ENCODE results near the gene DYDC1. TPM values are rescaled to one million over a fixed set of nuclear protein-coding genes. Genes with fewer than 3 reads are reported as not detected.
"Not testable (repeated sequence)": the region's sequence is repeated elsewhere in the genome, so short reads cannot be mapped to it uniquely, and the experiment has no call there.

The DYDC1 gene
- total RNA-seq, 1 experiment from 2014 or later = not detected

DNA sequence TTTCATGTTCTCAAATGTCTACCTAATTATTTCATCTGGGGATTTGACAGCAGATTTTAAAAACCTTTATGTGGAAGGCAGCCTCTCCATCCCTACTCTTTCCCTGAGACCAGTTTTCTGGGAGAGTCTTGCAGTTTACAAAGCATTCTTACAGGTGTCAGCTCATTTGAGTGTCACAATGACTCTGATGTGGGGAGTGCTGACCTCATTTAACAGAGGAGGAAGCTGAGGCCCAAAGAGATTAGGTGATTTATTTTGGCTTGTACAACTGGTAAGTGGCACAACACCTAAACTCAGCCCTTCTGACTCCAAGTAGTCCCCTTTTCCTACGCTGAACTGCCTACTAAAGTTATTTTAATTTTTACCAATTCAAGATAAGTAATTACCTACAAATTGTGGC is 33.8 kb downstream of the DYDC1 start:
- Histone ChIP-seq H3K4me1 (replicated peaks) (0 out of 2 replicates have a peak, but pooled peaks cover 6% of the 10 kb centered on the region), H3K4me3 (no peak overlapping the region), H3K36me3 (no peaks in the 10 kb centered on the region), H3K27me3 (replicated peaks) (no peaks in the 10 kb centered on the region), H3K27ac (no peak overlapping the region), H3K9me3 (replicated peaks) (no peaks in the 10 kb centered on the region)
- DNase-seq (ENCODE audit: low read depth in 1 of 2, low spot score in 2 of 2) = no peak

DNA sequence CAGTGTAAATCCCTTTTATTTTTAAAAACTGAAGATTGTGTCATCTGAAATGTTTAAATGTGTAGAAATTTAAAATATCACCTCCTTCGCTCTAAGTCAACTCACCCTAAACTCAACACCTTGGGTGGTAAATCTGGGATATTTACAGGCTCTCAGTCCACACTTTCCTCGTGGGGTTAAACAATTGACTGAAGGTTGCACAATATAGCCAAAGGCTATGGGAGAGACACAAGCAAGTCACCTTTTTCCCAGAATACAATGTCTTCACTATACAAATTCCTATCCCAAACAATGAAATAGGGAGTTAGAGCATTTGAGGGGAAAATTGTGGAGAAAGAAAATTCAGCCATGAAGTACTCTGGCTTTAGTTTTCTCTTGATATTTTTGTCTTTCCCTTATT is 34.4 kb downstream of the DYDC1 start:
- Histone ChIP-seq H3K27me3 (replicated peaks) (no peaks in the 10 kb centered on the region), H3K27ac (no peak overlapping the region), H3K36me3 (no peaks in the 10 kb centered on the region), H3K4me3 (no peak overlapping the region), H3K9me3 (replicated peaks) (no peaks in the 10 kb centered on the region), H3K4me1 (replicated peaks) (0 out of 2 replicates have a peak, but pooled peaks cover 6% of the 10 kb centered on the region)
- DNase-seq (ENCODE audit: low read depth in 1 of 2, low spot score in 2 of 2) = no peak

DNA sequence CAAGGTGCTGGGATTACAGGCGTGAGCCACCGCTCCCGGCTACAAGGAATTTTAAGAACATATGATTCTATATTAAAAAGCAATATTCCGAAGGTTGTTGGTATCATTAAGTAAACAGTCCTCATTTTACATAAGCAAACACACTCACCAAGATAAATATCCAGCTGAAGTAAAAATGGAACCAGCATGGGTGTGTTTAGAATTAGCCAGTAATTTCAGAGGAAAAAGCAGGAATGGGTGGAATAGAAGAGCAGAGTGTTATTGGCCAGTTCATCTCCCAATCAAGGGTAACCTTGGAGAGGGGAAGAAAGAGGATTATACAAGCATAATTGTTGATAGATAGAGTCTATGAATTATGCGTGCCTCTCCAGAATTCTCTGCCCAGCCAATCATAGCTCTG is 35.4 kb downstream of the DYDC1 start:
- Histone ChIP-seq H3K27me3 (replicated peaks) (no peaks in the 10 kb centered on the region), H3K27ac (no peak overlapping the region), H3K9me3 (replicated peaks) (no peaks in the 10 kb centered on the region), H3K4me1 (replicated peaks) (0 out of 2 replicates have a peak, but pooled peaks cover 6% of the 10 kb centered on the region), H3K4me3 (no peak overlapping the region), H3K36me3 (no peaks in the 10 kb centered on the region)
- no peak for DNase-seq (ENCODE audit: low read depth in 1 of 2, low spot score in 2 of 2)

DNA sequence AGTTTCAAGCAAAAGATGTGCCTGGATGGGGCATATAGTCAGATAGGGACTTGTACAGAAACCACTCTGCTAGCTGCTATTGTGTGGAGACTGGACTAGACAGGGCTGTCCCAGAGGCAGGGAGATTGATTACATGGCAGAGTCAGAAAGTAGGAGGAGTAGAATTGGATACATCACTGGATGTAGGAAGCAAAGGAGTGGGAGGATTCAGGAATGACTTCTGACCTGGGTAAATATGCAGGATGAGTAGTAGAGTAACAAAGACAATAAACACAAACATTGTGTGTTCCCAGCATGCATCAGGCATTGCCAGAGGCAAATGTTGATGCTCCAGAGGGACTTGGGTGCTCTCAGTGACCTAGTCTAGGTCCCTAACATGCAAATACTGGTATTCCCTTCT is 36.2 kb downstream of the DYDC1 start:
- H3K27ac ChIP-seq = no peak overlapping the region
- 0 out of 2 replicates have a peak, but pooled peaks cover 6% of the 10 kb centered on the region for H3K4me1 ChIP-seq (replicated peaks)
- H3K9me3 ChIP-seq (replicated peaks) = no peaks in the 10 kb centered on the region
- no peaks in the 10 kb centered on the region for H3K36me3 ChIP-seq
- H3K27me3 ChIP-seq (replicated peaks) = no peaks in the 10 kb centered on the region
- no peak for DNase-seq (ENCODE audit: low read depth in 1 of 2, low spot score in 2 of 2)
- H3K4me3 ChIP-seq = no peak overlapping the region

DNA sequence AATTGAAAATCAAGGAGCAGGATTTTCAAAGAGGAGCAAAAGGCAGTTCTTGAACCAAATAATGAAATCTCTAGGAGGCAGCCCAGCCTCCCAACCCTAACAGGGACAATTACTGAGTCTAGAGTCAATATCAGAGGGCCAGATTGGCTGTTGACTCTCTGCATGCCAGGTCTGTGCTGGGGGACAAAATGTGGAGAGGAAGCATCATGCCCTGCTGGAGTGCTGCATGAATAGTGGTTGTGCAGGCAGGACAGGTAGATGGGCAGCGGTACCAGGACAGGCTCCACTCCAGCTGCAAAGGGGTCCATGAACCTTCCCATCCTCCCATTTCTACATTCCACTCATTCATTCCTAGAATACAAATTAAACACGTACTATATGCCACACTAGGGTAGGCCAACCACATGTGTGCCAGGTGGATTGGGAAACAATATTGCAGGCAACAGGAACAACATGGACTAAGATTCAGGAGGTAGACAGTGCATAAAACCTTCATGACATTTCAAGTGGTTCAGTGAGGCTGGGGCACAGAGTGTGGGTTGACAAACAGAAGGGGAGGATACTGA is 36.7 kb downstream of the DYDC1 start:
- no peaks in the 10 kb centered on the region for H3K9me3 ChIP-seq (replicated peaks)
- 0 out of 2 replicates have a peak, but pooled peaks cover 6% of the 10 kb centered on the region for H3K4me1 ChIP-seq (replicated peaks)
- H3K27me3 ChIP-seq (replicated peaks) = no peaks in the 10 kb centered on the region
- H3K36me3 ChIP-seq = no peaks in the 10 kb centered on the region
- H3K27ac ChIP-seq = no peak overlapping the region
- no peak for DNase-seq (ENCODE audit: low read depth in 1 of 2, low spot score in 2 of 2)
- no peak overlapping the region for H3K4me3 ChIP-seq

DNA sequence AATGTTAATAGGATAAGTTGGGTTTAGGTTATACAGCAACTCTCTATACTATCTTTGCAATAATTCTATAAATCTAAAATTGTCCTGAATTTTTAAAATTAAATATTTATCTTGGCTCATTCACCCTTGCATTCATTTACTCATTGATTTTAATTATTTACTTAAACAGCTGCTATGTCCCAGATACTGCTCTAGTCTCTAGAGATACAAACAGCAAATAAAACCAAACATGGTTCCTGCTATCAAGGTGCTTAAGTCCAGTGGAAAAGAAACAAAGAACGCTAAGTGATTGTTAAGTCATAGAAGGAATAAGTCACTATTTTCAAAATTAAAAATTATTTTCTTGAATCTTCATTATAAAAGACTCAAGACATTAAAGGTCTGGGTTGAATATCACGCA is 37.2 kb downstream of the DYDC1 start:
- Histone ChIP-seq H3K27ac (no peak overlapping the region), H3K4me1 (replicated peaks) (0 out of 2 replicates have a peak, but pooled peaks cover 6% of the 10 kb centered on the region), H3K27me3 (replicated peaks) (no peaks in the 10 kb centered on the region), H3K36me3 (no peaks in the 10 kb centered on the region), H3K4me3 (no peak overlapping the region), H3K9me3 (replicated peaks) (no peaks in the 10 kb centered on the region)
- DNase-seq (ENCODE audit: low read depth in 1 of 2, low spot score in 2 of 2) = no peak

DNA sequence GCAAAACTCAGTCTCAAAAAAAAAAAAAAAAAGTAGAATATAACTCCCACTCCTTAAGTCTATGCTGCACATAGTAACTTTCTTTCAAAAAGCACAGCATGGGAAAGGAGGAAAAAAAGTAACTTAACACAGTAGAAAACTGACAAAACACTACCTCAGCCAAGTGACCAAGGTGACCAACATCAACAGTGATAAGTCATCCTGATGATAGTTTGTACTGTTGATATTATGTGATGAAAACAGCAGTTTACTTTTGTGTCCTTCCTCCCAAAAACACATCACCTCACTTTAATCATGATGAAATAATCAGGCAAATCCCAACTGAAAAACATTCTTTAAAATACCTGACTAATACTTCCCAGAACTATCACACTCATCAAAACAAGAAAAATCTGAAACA is 37.8 kb downstream of the DYDC1 start:
- H3K4me3 ChIP-seq = no peak overlapping the region
- H3K27ac ChIP-seq = no peak overlapping the region
- no peaks in the 10 kb centered on the region for H3K36me3 ChIP-seq
- H3K4me1 ChIP-seq (replicated peaks) = 0 out of 2 replicates have a peak, but pooled peaks cover under 1% of the 10 kb centered on the region
- no peaks in the 10 kb centered on the region for H3K9me3 ChIP-seq (replicated peaks)
- no peaks in the 10 kb centered on the region for H3K27me3 ChIP-seq (replicated peaks)
- no peak for DNase-seq (ENCODE audit: low read depth in 1 of 2, low spot score in 2 of 2)

DNA sequence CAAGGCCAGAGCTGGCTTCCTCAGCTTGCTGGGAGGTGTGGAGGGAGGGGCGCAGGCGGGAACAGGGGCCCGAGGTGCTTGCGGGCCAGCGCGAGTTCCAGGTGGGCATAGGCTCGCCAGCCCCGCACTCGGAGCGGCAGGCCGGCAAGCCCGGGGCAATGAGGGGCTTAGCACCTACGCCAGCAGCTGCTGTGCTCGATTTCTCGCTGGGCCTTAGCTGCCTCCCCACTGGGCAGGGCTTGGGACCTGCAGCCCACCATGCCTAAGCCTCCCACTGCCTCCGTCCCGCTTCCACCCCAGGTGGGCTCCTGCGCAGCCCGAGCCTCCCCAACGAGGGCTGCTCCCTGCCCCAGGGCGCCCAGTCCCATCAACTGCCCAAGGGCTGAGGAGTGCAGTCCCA is 41.2 kb downstream of the DYDC1 start:
- Histone ChIP-seq H3K4me1 (replicated peaks) (no peaks in the 10 kb centered on the region), H3K9me3 (replicated peaks) (no peaks in the 10 kb centered on the region), H3K36me3 (no peaks in the 10 kb centered on the region), H3K4me3 (no peak overlapping the region), H3K27me3 (replicated peaks) (no peaks in the 10 kb centered on the region), H3K27ac (no peak overlapping the region)
- DNase-seq (ENCODE audit: low read depth in 1 of 2, low spot score in 2 of 2) = no peak

DNA sequence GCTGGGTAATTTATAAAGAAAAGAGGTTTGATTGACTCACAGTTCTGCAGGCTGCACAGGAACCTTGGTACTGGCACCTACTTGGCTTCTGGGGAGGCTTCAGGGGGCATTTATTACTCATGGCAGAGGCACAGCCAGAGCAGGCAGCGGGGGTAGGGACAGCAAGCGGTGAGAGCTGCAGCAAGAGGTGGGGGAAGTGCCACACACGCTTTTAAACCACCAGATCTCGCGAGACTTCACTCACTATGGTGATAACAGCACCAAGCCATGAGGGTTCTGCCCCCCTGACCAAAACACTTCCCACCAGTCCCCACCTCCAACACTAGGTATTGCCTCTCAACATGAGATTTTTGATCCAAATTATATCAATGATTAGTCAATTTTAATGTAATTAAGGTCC is 43.0 kb downstream of the DYDC1 start:
- H3K4me3 ChIP-seq = no peak overlapping the region
- H3K4me1 ChIP-seq (replicated peaks) = no peaks in the 10 kb centered on the region
- H3K27ac ChIP-seq = no peak overlapping the region
- no peak for DNase-seq (ENCODE audit: low read depth in 1 of 2, low spot score in 2 of 2)
- H3K9me3 ChIP-seq (replicated peaks) = no peaks in the 10 kb centered on the region
- H3K36me3 ChIP-seq = no peaks in the 10 kb centered on the region
- no peaks in the 10 kb centered on the region for H3K27me3 ChIP-seq (replicated peaks)

DNA sequence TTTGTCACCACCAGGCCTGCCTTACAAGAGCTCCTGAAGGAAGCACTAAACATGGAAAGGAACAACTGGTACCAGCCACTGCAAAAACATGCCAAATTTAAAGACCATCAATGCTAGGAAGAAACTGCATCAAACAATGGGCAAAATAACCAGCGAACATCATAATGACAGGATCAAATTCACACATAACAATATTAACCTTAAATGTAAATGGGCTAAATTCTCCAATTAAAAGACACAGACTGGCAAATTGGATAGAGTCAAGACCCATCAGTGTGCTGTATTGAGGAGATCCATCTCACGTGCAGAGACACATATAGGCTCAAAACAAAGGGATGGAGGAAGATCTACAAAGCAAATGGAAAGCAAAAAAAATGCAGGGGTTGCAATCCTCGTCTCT is 50.6 kb downstream of the DYDC1 start:
- H3K9me3 ChIP-seq (replicated peaks); H3K4me3 ChIP-seq; H3K27ac ChIP-seq; DNase-seq (ENCODE audit: low read depth in 1 of 2, low spot score in 2 of 2); H3K4me1 ChIP-seq (replicated peaks); H3K27me3 ChIP-seq (replicated peaks); H3K36me3 ChIP-seq: not testable (repeated sequence)

DNA sequence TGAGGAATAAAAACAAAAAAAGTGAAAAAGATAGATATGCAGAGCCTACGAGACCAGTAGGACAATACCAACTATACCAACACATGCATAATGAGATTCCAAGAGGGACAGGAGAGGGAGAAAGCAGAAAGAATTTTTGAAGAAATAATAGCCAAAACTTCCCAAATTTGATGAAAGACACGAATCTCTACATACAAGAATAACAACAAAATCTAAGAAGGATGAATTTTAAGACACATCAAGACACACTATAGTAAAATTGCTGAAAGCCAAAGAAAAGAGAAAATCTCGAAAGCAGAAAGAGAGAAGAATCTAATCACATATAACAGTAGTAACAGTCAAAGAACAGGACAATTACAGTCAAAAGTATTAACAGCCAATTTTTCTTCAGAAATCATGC is 59.6 kb downstream of the DYDC1 start:
- no peak for DNase-seq (ENCODE audit: low read depth in 1 of 2, low spot score in 2 of 2)
- no peaks in the 10 kb centered on the region for H3K36me3 ChIP-seq
- no peak overlapping the region for H3K27ac ChIP-seq
- no peaks in the 10 kb centered on the region for H3K9me3 ChIP-seq (replicated peaks)
- H3K27me3 ChIP-seq (replicated peaks) = no peaks in the 10 kb centered on the region; the same call in 1 of the 2 replicates
- no peak overlapping the region for H3K4me3 ChIP-seq
- no peaks in the 10 kb centered on the region for H3K4me1 ChIP-seq (replicated peaks)

DNA sequence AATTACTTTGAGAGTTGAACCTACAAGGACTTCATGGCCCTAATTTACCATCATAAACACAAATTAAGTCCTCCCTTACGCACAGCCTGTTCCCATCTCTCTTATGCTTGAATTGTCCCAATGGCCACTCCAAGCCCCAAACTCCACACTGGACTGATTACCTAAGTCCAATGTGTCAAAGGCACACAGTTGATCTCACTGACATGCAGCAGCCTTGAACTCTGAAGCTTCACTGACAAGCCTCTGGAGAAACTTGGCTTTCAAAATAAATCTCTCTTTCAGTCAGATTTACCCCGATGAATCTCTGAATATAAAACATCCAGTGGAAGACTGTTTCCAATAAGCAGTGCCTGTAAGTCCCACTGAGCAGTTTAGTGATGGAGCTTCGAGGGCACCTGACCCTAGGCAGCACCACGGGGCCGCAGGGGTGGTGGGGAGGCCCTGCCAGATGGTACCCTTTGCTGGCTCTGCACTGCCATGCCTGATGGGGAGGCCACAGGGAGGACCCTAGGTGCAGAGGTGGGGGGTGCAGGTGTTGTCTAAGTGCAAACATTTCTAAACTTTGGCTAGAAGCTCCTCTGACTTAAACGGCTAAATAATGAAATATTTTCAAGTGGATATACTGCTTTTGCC is 63.8 kb downstream of the DYDC1 start:
- Histone ChIP-seq H3K27ac (no peak overlapping the region), H3K36me3 (no peaks in the 10 kb centered on the region)
- DNase-seq (ENCODE audit: low read depth in 1 of 2, low spot score in 2 of 2) = no peak

DNA sequence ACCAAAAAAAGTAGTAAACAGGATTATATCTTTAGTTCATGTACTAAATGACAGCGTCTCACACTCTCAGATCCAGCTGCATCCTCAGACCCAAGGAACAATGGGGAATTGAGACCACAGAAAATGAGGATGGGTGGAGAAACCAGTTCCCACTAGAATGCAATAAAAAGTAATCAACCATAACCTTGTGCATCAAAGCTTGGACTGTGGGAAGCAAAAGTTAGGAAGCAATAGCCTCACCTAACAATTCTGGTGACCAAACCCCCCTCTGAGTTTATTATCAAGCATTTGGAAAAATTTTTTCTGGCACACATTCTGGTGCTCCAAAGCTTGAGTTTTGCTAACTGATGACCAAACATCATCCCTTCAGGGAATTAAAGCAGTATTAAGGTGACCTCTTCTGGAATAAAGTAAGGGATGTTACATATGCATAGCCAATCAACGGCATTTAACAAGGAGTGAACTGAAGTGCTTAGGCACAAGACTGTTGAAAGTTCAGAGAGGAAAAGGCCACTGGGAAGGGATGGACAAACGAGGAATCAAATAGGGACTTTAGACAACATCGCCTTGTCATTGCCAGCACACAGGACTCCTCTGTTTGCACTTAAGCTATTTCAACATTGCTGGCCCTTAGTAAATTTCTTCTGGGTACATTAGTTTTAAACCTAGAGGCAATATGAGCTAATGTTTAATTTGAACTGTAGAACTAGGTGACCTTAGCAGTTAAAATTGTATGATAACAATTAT is 65.9 kb downstream of the DYDC1 start:
- no peaks in the 10 kb centered on the region for H3K9me3 ChIP-seq (replicated peaks)

More for the DNA sequence above, 63.8 kb downstream of the DYDC1 start:
- H3K27me3 ChIP-seq (replicated peaks) = peaks cover 2% of the 10 kb centered on the region; the same call in 1 of the 2 replicates
- no peak overlapping the region for H3K4me3 ChIP-seq
- no peaks in the 10 kb centered on the region for H3K9me3 ChIP-seq (replicated peaks)
- H3K4me1 ChIP-seq (replicated peaks) = no peaks in the 10 kb centered on the region

More for the DNA sequence above, 65.9 kb downstream of the DYDC1 start:
- Histone ChIP-seq H3K27me3 (replicated peaks) (peaks cover 2% of the 10 kb centered on the region; the same call in 1 of the 2 replicates), H3K36me3 (no peaks in the 10 kb centered on the region), H3K4me3 (no peak overlapping the region), H3K4me1 (replicated peaks) (no peaks in the 10 kb centered on the region), H3K27ac (no peak overlapping the region)
- DNase-seq (ENCODE audit: low read depth in 1 of 2, low spot score in 2 of 2) = no peak

Measured in SJSA1 (cell line).